Lower leg skin (tissue), 3 donors: Measurements from ENCODE around the gene ZNF296.

Experiments used
- CTCF ChIP-seq, 3 donors: fragments of 450-650 bp; IDR thresholded peaks; one replicate each; pipeline ENCODE4 v1.5.1; 2016; ENCODE audit warnings: antibody characterized with exemption in 3 of 3, mild to moderate bottlenecking in 3 of 3, moderate library complexity in 2 of 3
- POLR2A ChIP-seq, 2 donors: fragments of 450-650 bp; IDR thresholded peaks; one replicate each; pipeline ENCODE4 v1.6.1; 2016 to 2017; ENCODE audit warnings: antibody characterized with exemption in 2 of 2, mild to moderate bottlenecking in 1 of 2, moderate library complexity in 1 of 2

DNA sequence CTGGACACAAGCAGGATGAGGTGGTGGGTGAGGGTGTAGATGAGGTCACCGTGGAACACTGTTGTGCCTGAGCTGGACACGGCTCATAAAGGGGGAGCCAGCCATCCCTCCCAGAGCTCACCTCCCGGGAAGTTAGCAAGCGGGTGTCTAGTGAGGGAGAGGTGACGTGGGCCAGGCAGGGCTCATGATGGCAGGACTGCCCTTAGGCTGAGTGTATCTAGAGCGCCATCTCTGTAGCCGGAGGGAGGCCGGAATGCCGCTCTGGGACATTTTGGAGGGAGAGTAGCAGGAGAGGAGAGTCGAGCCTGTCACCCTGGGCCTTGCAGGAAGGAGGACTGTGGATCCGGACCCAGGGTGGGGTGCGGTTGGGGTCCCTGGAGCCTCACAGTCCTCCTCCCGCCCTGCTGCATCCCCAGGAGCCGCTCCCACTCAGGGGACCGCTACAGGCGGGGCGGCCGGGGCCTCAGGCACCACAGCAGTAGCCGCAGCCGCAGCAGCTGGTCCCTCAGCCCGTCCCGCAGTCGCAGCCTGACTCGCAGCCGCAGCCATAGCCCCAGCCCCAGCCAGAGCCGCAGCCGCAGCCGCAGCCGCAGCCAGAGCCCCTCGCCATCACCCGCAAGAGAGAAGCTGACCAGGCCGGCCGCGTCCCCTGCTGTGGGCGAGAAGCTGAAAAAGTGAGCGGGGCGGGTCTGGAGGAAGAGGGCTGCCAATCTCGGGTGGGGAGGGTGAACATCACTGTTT is 9.2 kb downstream of the ZNF296 start:
- no peak for TF ChIP-seq CTCF (IDR thresholded peaks at IDR 0.05)
- no peak for TF ChIP-seq POLR2A (IDR thresholded peaks at IDR 0.05)
